ENCODE measurements around the gene SH3RF1. TPM values are rescaled to one million over a fixed set of nuclear protein-coding genes. Genes with fewer than 3 reads are reported as not detected.

The SH3RF1 gene
- total RNA-seq, 1 experiment from 2014 or later, result 3.0 TPM

DNA sequence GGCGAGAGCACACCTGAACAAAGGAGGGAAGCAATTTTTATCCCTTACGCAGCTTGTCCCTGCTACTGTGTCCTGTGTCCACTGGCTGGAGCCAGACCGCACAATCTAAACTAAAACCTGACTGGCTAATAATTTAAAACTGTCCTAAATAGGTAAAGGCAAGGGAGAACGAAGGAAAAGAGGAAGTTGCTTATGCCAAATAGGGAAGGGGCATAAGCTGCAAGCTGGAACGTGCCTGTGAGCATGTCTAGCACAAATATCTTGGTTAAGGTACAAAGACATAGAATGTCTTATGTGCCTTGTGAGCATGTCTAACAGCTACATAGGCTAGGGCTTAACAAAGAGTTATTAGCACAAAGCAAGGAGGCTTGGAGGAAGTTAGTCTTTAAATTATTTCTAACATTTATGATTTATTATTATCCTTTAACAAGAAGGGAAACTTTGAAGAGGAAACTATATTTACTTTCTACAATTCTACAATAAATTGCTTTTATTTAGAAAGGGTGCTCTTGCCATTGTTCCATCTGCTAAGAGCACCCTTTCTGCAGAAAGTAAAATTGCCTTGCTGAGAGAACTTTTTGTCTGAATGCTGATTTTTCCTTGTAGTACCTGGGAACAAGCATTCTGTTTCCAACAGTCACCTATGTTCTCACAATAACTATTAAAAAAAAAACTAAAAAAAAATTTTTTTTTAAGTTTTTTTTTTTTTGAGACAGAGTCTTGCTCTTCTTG, 180.1 kb downstream of the SH3RF1 start:
- in situ Hi-C loops (cut with HindIII; ENCODE audit: low pct_unique_long_range_greater_than_20kb, low sequenced_read_pairs), result no loop called here
- no peak for DNase-seq (ENCODE audit: low read depth, low spot score)

DNA sequence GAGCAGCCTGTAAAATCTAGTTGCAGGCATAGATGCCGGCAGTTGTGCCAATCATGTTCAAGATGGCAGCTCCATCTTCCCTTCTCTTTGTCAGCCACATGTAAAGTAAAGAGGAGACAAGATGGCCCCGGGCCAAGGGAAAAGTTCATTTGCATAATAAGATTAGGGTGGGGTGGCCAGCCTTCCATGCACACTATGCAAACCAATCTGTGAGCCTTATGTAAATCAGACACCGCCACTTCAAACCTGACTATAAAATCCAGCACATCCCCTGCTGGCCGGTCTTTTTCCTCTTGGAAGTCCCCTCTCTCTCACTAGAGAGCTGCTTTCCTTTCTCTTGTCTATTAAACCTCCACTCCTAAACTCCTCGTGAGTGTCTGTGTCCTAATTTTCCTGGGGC, 181.8 kb downstream of the SH3RF1 start:
- in situ Hi-C loops (cut with HindIII; ENCODE audit: low pct_unique_long_range_greater_than_20kb, low sequenced_read_pairs), result no loop called here
- DNase-seq (ENCODE audit: low read depth, low spot score), result no peak

DNA sequence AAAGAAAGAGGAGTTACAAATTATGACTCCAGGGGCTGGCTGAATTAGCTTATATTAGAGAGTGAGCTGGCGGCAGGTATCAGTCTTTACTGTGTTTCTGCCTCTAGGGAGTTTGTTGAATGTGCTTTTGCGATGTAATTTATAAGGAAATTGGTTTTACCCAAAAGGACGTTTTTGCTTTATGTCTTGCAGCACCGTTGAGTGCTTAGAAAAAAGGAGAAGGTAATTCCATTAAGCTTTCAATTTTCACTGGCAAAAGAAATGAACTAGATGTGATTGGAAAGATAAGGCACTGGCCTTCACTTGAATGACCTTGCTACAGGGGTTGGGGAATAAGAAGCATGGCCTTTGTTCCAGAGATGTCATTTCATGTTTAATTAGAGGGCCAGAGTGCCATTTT, 185.8 kb downstream of the SH3RF1 start:
- in situ Hi-C loops (cut with HindIII; ENCODE audit: low pct_unique_long_range_greater_than_20kb, low sequenced_read_pairs), result no loop called here

DNA sequence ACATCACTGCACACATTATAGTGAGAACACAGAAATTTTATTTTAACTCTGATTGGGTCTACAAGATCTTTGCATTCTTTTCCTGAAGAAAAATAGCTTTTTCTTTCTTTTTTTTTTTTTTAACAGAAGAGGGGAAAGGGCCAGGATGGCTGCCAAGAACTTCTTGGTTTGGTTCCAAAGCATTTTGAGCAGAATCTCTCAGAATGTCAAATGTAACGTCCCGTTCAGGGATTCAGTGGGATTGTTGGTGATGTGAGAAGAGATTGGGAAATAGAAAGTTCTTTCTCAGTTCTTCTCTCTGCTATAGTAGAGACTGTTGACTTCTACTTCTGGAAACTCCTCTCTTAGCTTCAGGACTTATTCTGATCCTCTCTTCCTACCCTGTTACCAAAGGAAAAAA, 189.8 kb downstream of the SH3RF1 start:
- no peak for DNase-seq (ENCODE audit: low read depth, low spot score)
- in situ Hi-C loops (cut with HindIII; ENCODE audit: low pct_unique_long_range_greater_than_20kb, low sequenced_read_pairs), result no loop called here

More for the DNA sequence above, 185.8 kb downstream of the SH3RF1 start:
- no peak for DNase-seq (ENCODE audit: low read depth, low spot score)

DNA sequence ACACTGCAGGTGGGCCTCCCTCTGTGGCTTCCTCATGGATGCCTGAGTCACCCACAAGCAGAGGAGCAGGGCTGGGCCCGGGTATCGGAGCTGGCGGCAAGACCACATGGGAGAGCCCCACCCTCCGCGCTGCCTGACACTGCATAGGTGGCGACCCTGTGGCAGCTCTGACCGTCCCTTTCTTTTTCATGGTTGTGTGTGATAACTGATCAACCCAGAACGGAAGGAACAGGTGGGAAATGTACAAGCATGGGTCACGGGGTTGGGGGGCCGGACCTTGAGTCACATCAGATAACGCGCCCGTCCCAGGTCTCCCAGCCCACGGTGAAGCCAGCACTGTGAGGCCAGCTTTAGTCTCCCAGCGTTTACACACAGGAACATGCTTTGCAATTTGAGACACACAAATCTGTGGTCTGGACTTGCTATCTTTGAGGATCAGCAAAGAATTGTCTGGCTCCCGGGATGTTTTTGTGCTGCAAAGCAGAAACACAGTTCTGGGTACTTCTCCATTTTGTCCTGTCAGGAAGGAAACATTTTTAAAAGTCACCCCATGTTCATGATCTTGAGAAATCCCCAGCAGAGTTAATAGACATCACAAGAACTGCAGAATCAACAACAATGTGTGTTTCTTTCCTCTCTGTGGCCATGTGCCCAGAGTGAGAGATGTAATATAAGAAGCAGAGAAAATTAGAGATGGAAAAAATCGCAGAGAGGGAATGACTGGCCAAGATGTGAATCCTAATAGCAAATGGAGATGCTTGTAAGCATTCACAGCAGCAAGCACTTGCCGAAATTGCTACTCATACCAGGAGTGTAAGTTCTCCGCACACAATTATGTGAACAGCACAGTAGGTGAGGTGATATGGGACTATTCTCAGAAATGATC, 190.6 kb downstream of the SH3RF1 start:
- in situ Hi-C loops (cut with HindIII; ENCODE audit: low pct_unique_long_range_greater_than_20kb, low sequenced_read_pairs), result no loop called here
- DNase-seq (ENCODE audit: low read depth, low spot score), result peak; percentile 15

DNA sequence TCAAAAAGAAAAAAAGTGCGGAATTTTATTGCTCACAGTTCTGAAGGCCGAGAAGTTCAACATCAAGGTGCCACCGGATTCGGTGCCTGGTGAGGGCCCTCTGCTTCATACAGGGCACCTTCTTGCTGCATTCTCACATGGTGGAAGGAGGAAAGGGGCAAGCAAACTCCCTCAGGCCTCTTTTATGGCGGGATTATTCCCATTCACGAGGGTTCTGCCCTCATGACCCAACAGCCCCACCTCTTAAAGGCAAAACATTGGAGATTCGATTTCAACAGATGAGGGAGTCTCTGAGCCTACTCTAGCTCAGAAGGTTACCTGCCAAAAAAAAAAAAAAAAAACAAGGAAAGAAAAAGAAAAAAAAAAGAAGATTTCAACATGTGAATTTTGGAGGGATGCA, 196.6 kb downstream of the SH3RF1 start:
- no peak for DNase-seq (ENCODE audit: low read depth, low spot score)
- in situ Hi-C loops (cut with HindIII; ENCODE audit: low pct_unique_long_range_greater_than_20kb, low sequenced_read_pairs), result no loop called here

DNA sequence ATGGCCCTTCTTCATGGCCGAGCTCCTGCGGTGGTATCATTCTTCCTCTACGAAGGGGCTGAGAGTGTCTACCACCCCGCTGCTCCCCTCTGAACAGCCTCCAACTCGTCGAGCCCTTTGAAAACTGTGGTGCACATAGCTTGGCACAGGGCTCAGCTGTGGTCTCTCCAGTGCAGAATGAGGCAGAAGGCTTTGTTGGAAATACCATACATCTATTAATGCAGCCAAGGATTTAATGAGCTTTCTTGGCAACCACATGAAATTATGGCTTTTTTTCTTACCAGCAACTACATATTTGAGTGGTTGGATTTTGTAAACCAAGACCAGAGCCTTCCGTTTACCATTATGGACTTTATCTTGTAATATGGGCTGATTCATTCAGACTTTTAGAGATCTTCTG, 199.0 kb downstream of the SH3RF1 start:
- no peak for DNase-seq (ENCODE audit: low read depth, low spot score)
- in situ Hi-C loops (cut with HindIII; ENCODE audit: low pct_unique_long_range_greater_than_20kb, low sequenced_read_pairs), result no loop called here

DNA sequence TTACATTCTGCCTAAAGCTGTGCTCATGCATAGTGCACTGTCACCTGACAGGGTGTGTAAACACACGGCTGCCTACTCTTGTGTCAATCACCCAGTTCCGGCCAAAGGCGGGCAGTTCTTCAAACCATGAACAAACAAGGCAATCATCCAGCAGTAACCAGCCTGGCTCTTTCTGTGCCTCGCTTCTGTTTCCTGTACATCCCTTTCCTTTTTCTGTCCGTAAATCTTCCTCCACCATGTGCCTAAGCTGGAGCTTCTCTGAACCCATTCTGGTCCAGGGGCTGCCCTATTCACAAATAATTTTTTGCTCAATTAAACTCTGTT, 199.9 kb downstream of the SH3RF1 start:
- in situ Hi-C loops (cut with HindIII; ENCODE audit: low pct_unique_long_range_greater_than_20kb, low sequenced_read_pairs), result no loop called here
- peak; percentile 86 for DNase-seq (ENCODE audit: low read depth, low spot score)

DNA sequence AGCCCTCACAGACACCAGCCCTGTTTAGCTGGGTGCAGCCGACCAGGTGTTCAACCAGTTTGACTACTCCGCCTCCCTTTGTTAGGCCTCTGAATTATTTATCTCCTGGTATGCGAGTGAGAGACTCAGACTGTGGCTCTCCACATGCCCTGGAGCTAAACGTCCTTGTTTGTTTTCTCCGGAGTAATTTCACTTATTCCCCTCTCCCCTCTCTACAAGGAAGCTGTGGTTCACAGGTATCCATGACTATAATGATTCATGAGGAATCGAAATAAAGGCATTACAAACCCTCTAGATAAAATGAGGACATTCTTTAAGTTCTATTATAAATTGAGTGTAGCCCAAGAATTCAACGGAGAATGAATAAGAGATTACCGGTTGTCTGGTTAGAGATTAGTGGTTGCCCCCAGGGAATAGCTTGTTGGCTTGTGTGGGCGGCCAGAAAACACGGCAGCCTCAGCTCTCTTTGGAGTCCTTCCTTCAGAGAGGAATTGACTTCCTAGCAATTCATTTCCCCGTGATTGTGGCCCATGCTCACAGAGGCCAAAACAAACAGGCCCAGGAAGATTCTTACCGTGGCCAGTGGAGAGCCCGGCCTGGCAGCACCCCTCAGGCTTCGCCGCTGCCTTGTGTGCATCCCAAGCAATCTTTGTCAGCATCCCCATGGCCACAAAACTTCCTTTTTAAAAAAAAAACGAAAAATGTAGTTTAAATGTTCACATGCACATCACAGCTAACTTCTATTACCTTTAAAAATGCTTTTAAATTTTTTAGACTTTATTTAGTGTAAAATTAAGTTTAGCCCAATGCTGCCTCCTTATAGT, 200.5 kb downstream of the SH3RF1 start:
- DNase-seq (ENCODE audit: low read depth, low spot score), result peak; percentile 85
- in situ Hi-C loops (cut with HindIII; ENCODE audit: low pct_unique_long_range_greater_than_20kb, low sequenced_read_pairs), result no loop called here

DNA sequence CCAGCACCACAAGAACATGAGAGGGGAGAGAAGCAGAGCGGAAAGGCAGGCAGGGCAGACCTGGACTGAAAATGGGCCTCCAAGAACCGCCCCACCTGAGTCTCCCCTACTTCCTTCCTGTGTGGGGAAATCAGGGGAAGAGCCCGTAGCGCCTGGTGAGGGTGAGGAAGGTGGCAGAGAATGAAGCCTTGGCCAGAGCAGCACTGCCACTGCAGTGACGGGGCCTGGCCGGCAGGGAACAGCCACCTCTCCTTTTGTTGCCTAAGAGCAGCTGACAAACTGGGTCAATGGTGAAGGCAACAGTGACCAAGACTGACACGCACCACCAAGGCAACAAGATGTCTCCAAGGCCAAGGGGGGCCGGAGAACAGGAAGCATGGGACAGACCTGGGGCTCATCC, 202.3 kb downstream of the SH3RF1 start:
- no peak for DNase-seq (ENCODE audit: low read depth, low spot score)
- in situ Hi-C loops (cut with HindIII; ENCODE audit: low pct_unique_long_range_greater_than_20kb, low sequenced_read_pairs), result no loop called here

DNA sequence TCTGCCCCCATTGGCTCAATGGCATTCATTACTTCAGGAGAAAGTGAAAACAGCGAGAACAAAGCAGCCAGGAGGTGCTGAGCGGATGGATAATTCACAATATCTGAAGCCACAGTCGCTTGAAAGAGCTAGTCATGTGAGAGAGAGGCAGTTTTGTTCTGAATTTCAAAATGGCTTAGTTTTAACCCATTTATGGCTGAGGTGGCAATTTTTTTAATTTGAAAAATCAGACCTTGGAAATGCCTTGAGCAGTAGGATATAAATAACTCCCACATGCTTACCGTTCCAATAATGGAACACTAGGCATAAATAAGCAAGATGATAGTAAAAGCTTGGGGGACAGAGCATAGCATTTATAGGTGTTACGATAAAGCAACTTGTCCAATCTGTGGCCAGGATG, 203.8 kb downstream of the SH3RF1 start:
- no peak for DNase-seq (ENCODE audit: low read depth, low spot score)
- in situ Hi-C loops (cut with HindIII; ENCODE audit: low pct_unique_long_range_greater_than_20kb, low sequenced_read_pairs), result no loop called here

DNA sequence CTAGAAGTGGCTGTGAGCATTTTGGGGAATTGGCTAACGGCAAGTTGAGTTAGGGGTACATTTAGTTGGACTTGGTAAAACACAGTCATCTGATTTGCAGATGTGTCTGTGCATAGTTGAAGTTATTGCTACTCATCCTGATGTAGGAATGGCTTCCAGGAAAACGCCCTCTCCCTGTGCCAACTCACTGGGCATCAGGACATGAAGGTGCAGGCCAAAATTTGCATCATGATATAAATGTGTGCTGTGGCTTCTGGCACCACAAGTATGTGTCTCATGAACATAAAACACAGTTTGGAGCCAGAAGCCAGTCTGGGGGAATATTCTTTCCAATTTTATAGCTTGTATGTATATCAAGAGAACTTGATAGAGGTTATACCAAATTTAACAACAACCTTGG, 206.5 kb downstream of the SH3RF1 start:
- in situ Hi-C loops (cut with HindIII; ENCODE audit: low pct_unique_long_range_greater_than_20kb, low sequenced_read_pairs), result no loop called here
- no peak for DNase-seq (ENCODE audit: low read depth, low spot score)

DNA sequence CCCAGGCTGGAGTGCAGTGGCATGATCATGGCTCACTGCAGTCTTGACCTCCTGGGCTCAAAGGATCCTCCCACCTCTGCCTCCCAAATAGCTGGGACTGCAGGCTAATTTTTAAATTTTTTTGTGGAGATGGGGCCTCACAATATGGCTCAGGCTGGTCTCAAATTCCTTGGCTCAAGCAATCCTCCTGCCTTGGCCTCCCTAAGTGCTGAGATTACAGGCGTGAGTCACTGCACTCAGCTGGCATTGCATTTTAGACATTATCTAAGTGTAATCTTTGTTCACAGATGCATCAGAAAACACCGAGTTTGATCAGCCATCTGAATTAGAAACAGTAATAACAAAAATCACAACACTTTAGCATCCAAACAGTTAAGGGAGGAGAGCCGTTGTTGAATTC, 207.3 kb downstream of the SH3RF1 start:
- in situ Hi-C loops (cut with HindIII; ENCODE audit: low pct_unique_long_range_greater_than_20kb, low sequenced_read_pairs), result no loop called here

DNA sequence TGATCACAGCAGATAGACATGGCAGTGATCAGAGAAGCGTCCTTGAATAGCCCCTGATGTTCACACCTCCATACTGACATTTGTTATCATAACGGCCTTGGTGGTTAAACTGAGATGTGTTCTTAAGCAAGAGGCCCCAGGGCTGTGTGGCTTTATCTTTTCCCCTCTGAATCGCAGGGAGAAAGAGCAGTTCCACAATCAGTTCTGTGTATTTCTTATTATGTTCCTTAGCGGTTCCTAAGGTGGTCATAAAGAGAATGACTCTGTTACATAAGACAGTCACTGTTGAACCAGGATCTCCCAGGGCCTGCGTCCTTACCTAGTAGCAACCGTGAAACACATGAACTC, 207.9 kb downstream of the SH3RF1 start:
- in situ Hi-C loops (cut with HindIII; ENCODE audit: low pct_unique_long_range_greater_than_20kb, low sequenced_read_pairs), result no loop called here
- DNase-seq (ENCODE audit: low read depth, low spot score), result no peak

More for the DNA sequence above, 207.3 kb downstream of the SH3RF1 start:
- DNase-seq (ENCODE audit: low read depth, low spot score), result no peak

DNA sequence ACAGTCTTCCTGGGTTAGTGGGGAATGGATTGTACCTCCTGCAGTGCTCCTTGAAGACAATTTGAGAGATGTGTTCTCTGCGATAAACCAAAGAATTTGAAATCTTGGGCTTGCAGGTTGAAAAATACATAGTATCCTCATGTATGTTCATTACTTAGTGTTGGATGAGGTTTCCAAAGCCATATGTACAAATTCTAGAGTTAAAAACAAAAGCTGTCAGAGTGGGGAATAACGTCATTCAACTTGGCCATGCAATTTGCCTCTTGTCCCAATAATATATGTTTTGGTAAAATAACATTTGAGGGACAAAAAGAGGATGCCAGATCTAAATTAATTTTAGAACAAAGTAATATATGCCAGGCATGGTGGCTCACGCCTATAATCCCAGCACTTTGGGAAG, 209.4 kb downstream of the SH3RF1 start:
- no peak for DNase-seq (ENCODE audit: low read depth, low spot score)
- in situ Hi-C loops (cut with HindIII; ENCODE audit: low pct_unique_long_range_greater_than_20kb, low sequenced_read_pairs), result no loop called here

DNA sequence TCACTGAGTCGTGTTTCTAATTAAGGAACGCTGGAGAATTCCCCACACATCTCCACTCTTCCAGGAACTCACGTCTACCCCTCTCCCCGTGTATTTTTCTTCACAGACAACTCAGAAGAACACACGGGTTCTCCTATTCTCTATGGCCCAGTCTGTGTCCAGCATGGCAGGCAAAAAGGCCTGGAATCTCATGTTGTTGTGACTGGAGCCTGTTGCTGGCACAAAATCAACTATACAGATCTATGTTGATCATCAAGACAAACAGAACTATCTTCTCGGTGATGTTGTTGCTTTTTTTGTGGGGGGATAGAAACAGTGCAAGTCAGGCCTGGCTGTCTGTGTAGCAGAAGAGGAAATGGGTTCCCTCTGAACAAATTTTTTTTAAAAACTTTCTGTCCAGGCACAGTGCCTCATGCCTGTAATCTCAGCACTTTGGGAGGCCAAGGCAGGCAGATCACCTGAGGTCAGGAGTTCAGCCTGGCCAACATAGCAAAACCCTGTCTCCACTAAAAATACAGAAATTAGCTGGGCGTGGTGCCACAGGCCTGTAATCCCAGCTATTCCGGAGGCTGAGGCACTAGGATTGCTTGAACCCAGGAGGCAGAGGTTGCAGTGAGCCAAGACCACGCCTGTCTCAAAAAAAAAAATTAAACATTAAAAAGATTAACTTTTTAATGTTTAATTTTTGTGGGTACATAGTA, 210.2 kb downstream of the SH3RF1 start:
- DNase-seq (ENCODE audit: low read depth, low spot score), result no peak
- in situ Hi-C loops (cut with HindIII; ENCODE audit: low pct_unique_long_range_greater_than_20kb, low sequenced_read_pairs), result no loop called here

DNA sequence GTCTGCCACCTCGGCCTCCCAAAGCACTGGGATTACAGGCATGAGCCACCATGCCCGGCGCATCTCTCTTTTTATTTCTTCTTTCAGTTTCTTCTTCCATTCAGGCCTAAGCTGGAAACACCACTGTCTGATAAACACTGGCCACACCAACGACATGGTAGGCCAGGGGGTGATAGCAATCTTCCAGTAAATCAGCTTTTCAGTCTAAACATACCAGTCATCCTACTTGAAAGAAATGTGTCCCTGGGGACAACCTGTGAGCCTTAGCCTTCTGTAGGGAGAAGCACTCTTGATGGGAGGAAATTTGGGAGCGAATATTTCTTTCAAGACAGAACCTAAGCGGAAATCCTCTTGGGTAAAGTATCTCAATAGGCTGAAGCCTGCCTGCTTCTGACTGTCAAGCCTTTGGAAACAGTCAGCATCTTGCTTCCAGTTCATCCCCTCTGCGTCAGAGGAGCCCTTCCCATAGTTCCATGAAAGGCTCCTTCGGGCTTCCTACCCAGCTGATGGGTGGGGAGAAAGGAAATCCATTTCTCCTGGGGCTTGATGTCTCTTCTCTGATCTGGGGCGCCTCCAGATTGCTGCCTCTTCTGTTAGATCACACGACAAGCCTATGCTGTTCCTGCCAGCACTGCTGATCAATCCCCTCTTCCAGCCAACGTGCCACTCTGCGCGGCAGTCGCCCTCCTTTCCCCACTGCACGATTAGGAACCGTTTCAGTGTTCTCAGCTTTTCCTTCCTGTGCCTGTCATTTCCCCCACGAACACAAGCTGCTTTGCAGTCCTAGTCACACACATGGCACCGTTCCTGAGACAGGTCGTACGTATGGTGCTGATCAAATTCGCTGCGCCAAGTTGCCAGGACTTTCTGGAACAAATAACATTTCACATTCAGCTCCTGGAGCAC, 211.2 kb downstream of the SH3RF1 start:
- in situ Hi-C loops (cut with HindIII; ENCODE audit: low pct_unique_long_range_greater_than_20kb, low sequenced_read_pairs), result no loop called here
- no peak for DNase-seq (ENCODE audit: low read depth, low spot score)

All from SK-MEL-5 (cell line).